HepG2 (cell line): ENCODE measurements around the gene NCAM2. TPM values are rescaled to one million over a fixed set of nuclear protein-coding genes. Genes with fewer than 3 reads are reported as not detected.

Experiments
- ATAD3A ChIP-seq: sonication (generic); formaldehyde crosslinking; IDR thresholded peaks from 2 replicates; pipeline ENCODE4 v1.4.0; 2020; ENCODE audit warnings: missing genetic modification reagents
- E2F5 ChIP-seq: sonication (generic); formaldehyde crosslinking; conservative IDR thresholded peaks from 2 replicates; pipeline ENCODE4 v1.4.0; 2020; ENCODE audit warnings: missing genetic modification reagents
- ELF1 ChIP-seq: sonication (generic); formaldehyde crosslinking; IDR thresholded peaks from 2 replicates; pipeline ENCODE4 v1.4.0; 2020; ENCODE audit warnings: missing genetic modification reagents
- FOXA1 ChIP-seq, 2 experiments: fragments of 450-650 bp in 1 of 2; sonication (generic) in 1 of 2; formaldehyde crosslinking in 1 of 2; IDR thresholded peaks; 2 replicates each; pipeline versions ENCODE4 v1.4.0 to v1.6.1; 2016 to 2020; ENCODE audit warnings: missing genetic modification reagents in 1 of 2
- FOXP1 ChIP-seq, 2 experiments: fragments of 450-650 bp in 1 of 2; IDR thresholded peaks; 2 replicates each; pipeline ENCODE4 v1.6.1; 2017 to 2018; ENCODE audit warnings: antibody characterized with exemption in 1 of 2
- IRF2 ChIP-seq: IDR thresholded peaks from 2 replicates; pipeline ENCODE4 v1.6.1; 2018; ENCODE audit warnings: missing genetic modification reagents, missing compliant biosample characterization
- LBX2 ChIP-seq: sonication (generic); formaldehyde crosslinking; IDR thresholded peaks from 2 replicates; pipeline ENCODE4 v1.5.0; 2020; ENCODE audit warnings: missing genetic modification reagents, mild to moderate bottlenecking, borderline replicate concordance
- RERE ChIP-seq: IDR thresholded peaks from 2 replicates; pipeline ENCODE4 v1.6.1; 2016; ENCODE audit warnings: low read depth, missing genetic modification reagents, missing compliant biosample characterization
- REST ChIP-seq, 2 experiments: IDR thresholded peaks; 2 replicates each; pipeline ENCODE4 v1.6.1; 2011 to 2012; ENCODE audit warnings: low read length in 2 of 2, borderline replicate concordance in 1 of 2, low read depth in 1 of 2, mild to moderate bottlenecking in 1 of 2, moderate library complexity in 1 of 2
- TCF12 ChIP-seq, 2 experiments: fragments of 450-650 bp in 1 of 2; sonication (generic) in 1 of 2; formaldehyde crosslinking in 1 of 2; IDR thresholded peaks; 2 replicates each; pipeline versions ENCODE4 v1.6.1 to v1.8.0; 2017 to 2022; ENCODE audit warnings: antibody characterized with exemption in 1 of 2, mild to moderate bottlenecking in 1 of 2, missing genetic modification reagents in 1 of 2, moderate library complexity in 1 of 2
- ZFY ChIP-seq: sonication (generic); formaldehyde crosslinking; IDR thresholded peaks from 2 replicates; pipeline ENCODE4 v1.4.0; 2020; ENCODE audit warnings: missing genetic modification reagents
- ZNF280B ChIP-seq: sonication (generic); formaldehyde crosslinking; IDR thresholded peaks from 2 replicates; pipeline ENCODE4 v1.5.0; 2020; ENCODE audit warnings: missing genetic modification reagents, mild to moderate bottlenecking, borderline replicate concordance
- ZNF382 ChIP-seq: sonication (generic); formaldehyde crosslinking; IDR thresholded peaks from 2 replicates; pipeline ENCODE4 v1.5.0; 2020; ENCODE audit warnings: missing genetic modification reagents, mild to moderate bottlenecking, borderline replicate concordance
- polyA plus RNA-seq, 8 experiments: library from polyadenylated mRNA; depleted of rRNA in 3 of 8; stranded (reverse) in 7 of 8; unstranded in 1 of 8; fragments of >200 nt; fragmentation: Illumina TruSeq in 4 of 8; extraction: Trizol in 4 of 8; gene quantifications; 2 replicates each; pipeline versions ENCODE4 v1.2.1 to v1.2.3, GENCODE V29; 2011 to 2016; ENCODE audit warnings: low read depth in 4 of 8, missing spikeins in 1 of 8, mixed read lengths in 1 of 8; ENCODE audit not compliant: insufficient read depth in 1 of 8
- total RNA-seq, 5 experiments: library from RNA; depleted of rRNA; stranded (reverse); fragments of >200 nt; fragmentation: Illumina TruSeq; extraction: Trizol; gene quantifications; 2 replicates each; pipeline ENCODE4 v1.2.3, GENCODE V29; 2016; ENCODE audit warnings: low read depth in 1 of 5

Gene NCAM2
- total and polyA plus RNA-seq, 2 of the 13 experiments (the other 11 are each of a cell fraction or from before 2014, with no cell fraction given), result not detected

GRCh38 chr21:21233051-21233450 lies 234.8 kb downstream of the NCAM2 start (continued):
- TF ChIP-seq E2F5 (CRISPR knock-in tag) (no peak), ELF1 (CRISPR knock-in tag) (no peak), ZNF280B (CRISPR knock-in tag) (no peak), ZNF382 (CRISPR knock-in tag) (no peak), FOXP1 (IDR thresholded peaks at IDR 0.05) (no peak), FOXP1 (CRISPR knock-in tag; IDR thresholded peaks at IDR 0.05) (no peak), REST (IDR thresholded peaks at IDR 0.05; ENCODE audit: borderline replicate concordance in 1 of 2, low read depth in 1 of 2, low read length in 2 of 2) (no peak), LBX2 (no peak), ZFY (CRISPR knock-in tag) (no peak), RERE (CRISPR knock-in tag) (no peak), IRF2 (CRISPR knock-in tag) (no peak), FOXA1 (IDR thresholded peaks at IDR 0.05) (no peak), FOXA1 (CRISPR knock-in tag; IDR thresholded peaks at IDR 0.05) (no peak), ATAD3A (CRISPR knock-in tag) (no peak), TCF12 (IDR thresholded peaks at IDR 0.05) (no peak), TCF12 (CRISPR knock-in tag; IDR thresholded peaks at IDR 0.05) (no peak)
- TF ChIP-seq, all 625 proteins: peak for 0
